Renal cortex interstitium (tissue), 11 donors: ENCODE data around the gene PHC3. TPM values are rescaled to one million over a fixed set of nuclear protein-coding genes. Genes with fewer than 3 reads are reported as not detected.
A peak's percentile ranks its signal among the peaks of the same experiment; 100 is the strongest.
"Not testable (repeated sequence)": the region's sequence is repeated elsewhere in the genome, so short reads cannot be mapped to it uniquely, and the experiment has no call there.

Experiments used
- DNase-seq, 11 donors: peaks; one replicate each; pipeline ENCODE4 v3.0.0-alpha.2; 2013; ENCODE audit warnings: low read depth in 9 of 11, low spot score in 4 of 11; ENCODE audit errors: extremely low read depth in 1 of 11
- polyA plus RNA-seq, 3 donors: library from polyadenylated mRNA; unstranded; fragments of 120-200 nt; gene quantifications; one replicate each; pipeline ENCODE4 v1.2.1, GENCODE V29; 2013; ENCODE audit not compliant: insufficient read length in 3 of 3

PHC3 gene
- polyA plus RNA-seq, 3 donors = 22.1 to 35.4 (median 29.4) TPM

- no peak for DNase-seq
These were observed 22.5 kb upstream of the PHC3 start for GRCh38 chr3:170204023-170204472.

- DNase-seq = no peak
These were observed 21.9 kb upstream of the PHC3 start for GRCh38 chr3:170203457-170203856.

- no peak for DNase-seq
These were observed 20.0 kb upstream of the PHC3 start for GRCh38 chr3:170201527-170201926.

GRCh38 chr3:170200987-170201386 is 19.5 kb upstream of the PHC3 start:
- no peak for DNase-seq

- DNase-seq = no peak
These were observed 15.3 kb upstream of the PHC3 start for GRCh38 chr3:170196833-170197232.

- not testable (repeated sequence) for DNase-seq
These were observed 14.2 kb upstream of the PHC3 start for GRCh38 chr3:170195759-170196158.

GRCh38 chr3:170189398-170190256 is 8.1 kb upstream of the PHC3 start:
- DNase-seq = no peak

GRCh38 chr3:170180079-170180907 is 1.2 kb downstream of the PHC3 start:
- DNase-seq = peak in 5 of 11 donors; percentile 12 to 56 (median 27)

GRCh38 chr3:170179432-170179831 is 2.1 kb downstream of the PHC3 start:
- no peak for DNase-seq

GRCh38 chr3:170178651-170179050 is 2.9 kb downstream of the PHC3 start:
- DNase-seq = no peak

GRCh38 chr3:170171563-170171962 is 10.0 kb downstream of the PHC3 start:
- no peak for DNase-seq

- DNase-seq = no peak
These were observed 16.8 kb downstream of the PHC3 start for GRCh38 chr3:170164717-170165116.

- DNase-seq = no peak
These were observed 17.4 kb downstream of the PHC3 start for GRCh38 chr3:170163956-170164645.

- DNase-seq = no peak
These were observed 18.9 kb downstream of the PHC3 start for GRCh38 chr3:170162630-170163029.

GRCh38 chr3:170162052-170162451 is 19.5 kb downstream of the PHC3 start:
- no peak for DNase-seq

GRCh38 chr3:170159933-170160332 is 21.6 kb downstream of the PHC3 start:
- no peak for DNase-seq

GRCh38 chr3:170159459-170159858 is 22.1 kb downstream of the PHC3 start:
- no peak for DNase-seq

GRCh38 chr3:170155604-170156003 is 25.9 kb downstream of the PHC3 start:
- no peak for DNase-seq

GRCh38 chr3:170154569-170155143 is 26.9 kb downstream of the PHC3 start:
- DNase-seq = no peak
